HepG2 (cell line): ENCODE data around the gene MAP2K5.
"Not testable (repeated sequence)": the region's sequence is repeated elsewhere in the genome, so short reads cannot be mapped to it uniquely, and the experiment has no call there.

Source experiments
- CHD2 ChIP-seq: IDR thresholded peaks from 2 replicates; pipeline ENCODE4 v1.6.1; 2011; ENCODE audit warnings: low read depth, low read length, improper control_type of control experiment
- CREB1 ChIP-seq, 2 experiments: fragments of 450-650 bp in 1 of 2; IDR thresholded peaks; 2 replicates each; pipeline ENCODE4 v1.6.1; 2016 to 2017; ENCODE audit warnings: control low read depth in 1 of 2, mild to moderate bottlenecking in 1 of 2, missing compliant biosample characterization in 1 of 2, missing genetic modification characterization in 1 of 2
- MAFG ChIP-seq: sonication (generic); formaldehyde crosslinking; IDR thresholded peaks from 2 replicates; pipeline ENCODE4 v1.5.1; 2020; ENCODE audit warnings: mild to moderate bottlenecking, missing genetic modification reagents
- NFYB ChIP-seq: sonication (generic); formaldehyde crosslinking; IDR thresholded peaks from 2 replicates; pipeline ENCODE4 v1.4.0; 2020; ENCODE audit warnings: missing genetic modification reagents
- NONO ChIP-seq, 2 experiments: fragments of 450-650 bp in 1 of 2; sonication (generic) in 1 of 2; formaldehyde crosslinking in 1 of 2; IDR thresholded peaks in 1 of 2; conservative IDR thresholded peaks in 1 of 2; 2 replicates each; pipeline versions ENCODE4 v1.6.1 to v1.8.0; 2017 to 2022; ENCODE audit warnings: mild to moderate bottlenecking in 1 of 2, missing genetic modification reagents in 1 of 2, moderate library complexity in 1 of 2
- POLR2A ChIP-seq, 2 experiments: IDR thresholded peaks; 2 replicates each; pipeline ENCODE4 v1.6.1; 2011; ENCODE audit warnings: low read depth in 2 of 2, low read length in 2 of 2, mild to moderate bottlenecking in 1 of 2, moderate library complexity in 1 of 2; ENCODE audit not compliant: insufficient read depth in 1 of 2
- POLR2AphosphoS5 ChIP-seq: IDR thresholded peaks from 2 replicates; pipeline ENCODE4 v1.6.1; 2012; ENCODE audit warnings: low read depth, low read length
- ZBTB20 ChIP-seq: sonication (generic); formaldehyde crosslinking; IDR thresholded peaks from 2 replicates; pipeline ENCODE4 v1.8.1; 2023; ENCODE audit warnings: missing genetic modification reagents, low read depth, mild to moderate bottlenecking, borderline replicate concordance
- ZKSCAN5 ChIP-seq: sonication (generic); formaldehyde crosslinking; IDR thresholded peaks from 2 replicates; pipeline ENCODE4 v1.5.1; 2020; ENCODE audit warnings: mild to moderate bottlenecking, missing genetic modification reagents
- ZNF253 ChIP-seq: sonication (generic); formaldehyde crosslinking; IDR thresholded peaks from 2 replicates; pipeline ENCODE4 v1.8.0; 2022; ENCODE audit warnings: mild to moderate bottlenecking, missing genetic modification reagents, borderline replicate concordance
- TF ChIP-seq, protein P1 (sequence below): sonication (generic); formaldehyde crosslinking; conservative IDR thresholded peaks from 2 replicates; pipeline ENCODE4 v1.8.1; 2023; ENCODE audit warnings: missing genetic modification reagents
- TF ChIP-seq, protein P2 (sequence below): IDR thresholded peaks from 2 replicates; pipeline ENCODE4 v1.6.1; 2012; ENCODE audit warnings: inconsistent platforms
- TF ChIP-seq, protein P3 (sequence below): sonication (generic); formaldehyde crosslinking; IDR thresholded peaks from 2 replicates; pipeline ENCODE4 v1.5.0; 2020; ENCODE audit warnings: mild to moderate bottlenecking, missing genetic modification reagents, moderate library complexity

DNA sequence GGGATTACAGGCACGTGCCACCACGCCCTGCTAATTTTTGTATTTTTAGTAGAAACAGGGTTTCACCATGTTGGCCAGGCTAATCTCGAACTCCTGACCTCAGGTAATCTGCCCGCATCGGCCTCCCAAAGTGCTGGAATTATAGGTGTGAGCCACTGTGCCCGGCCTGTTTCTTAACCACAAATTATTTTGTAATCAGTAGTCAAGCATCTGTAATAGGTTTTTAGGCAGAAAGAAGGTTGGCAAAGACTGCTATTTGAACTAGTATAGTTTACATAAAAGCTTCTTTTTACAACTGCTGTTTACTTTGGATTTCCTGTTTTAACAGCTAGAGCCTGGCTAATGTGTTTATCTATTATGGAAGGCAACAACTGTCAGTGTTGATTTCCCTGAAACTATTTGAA is 72.6 kb downstream of the MAP2K5 start:
- TF ChIP-seq, protein P1, sequence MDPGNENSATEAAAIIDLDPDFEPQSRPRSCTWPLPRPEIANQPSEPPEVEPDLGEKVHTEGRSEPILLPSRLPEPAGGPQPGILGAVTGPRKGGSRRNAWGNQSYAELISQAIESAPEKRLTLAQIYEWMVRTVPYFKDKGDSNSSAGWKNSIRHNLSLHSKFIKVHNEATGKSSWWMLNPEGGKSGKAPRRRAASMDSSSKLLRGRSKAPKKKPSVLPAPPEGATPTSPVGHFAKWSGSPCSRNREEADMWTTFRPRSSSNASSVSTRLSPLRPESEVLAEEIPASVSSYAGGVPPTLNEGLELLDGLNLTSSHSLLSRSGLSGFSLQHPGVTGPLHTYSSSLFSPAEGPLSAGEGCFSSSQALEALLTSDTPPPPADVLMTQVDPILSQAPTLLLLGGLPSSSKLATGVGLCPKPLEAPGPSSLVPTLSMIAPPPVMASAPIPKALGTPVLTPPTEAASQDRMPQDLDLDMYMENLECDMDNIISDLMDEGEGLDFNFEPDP (CRISPR knock-in tag) = not testable (repeated sequence)
- not testable (repeated sequence) for TF ChIP-seq POLR2A (IDR thresholded peaks at IDR 0.05; ENCODE audit: insufficient read depth in 1 of 2, low read depth in 2 of 2, low read length in 2 of 2); NONO (IDR thresholded peaks at IDR 0.05); NONO (CRISPR knock-in tag; conservative IDR thresholded peaks at IDR 0.05); POLR2AphosphoS5; MAFG; CREB1 (IDR thresholded peaks at IDR 0.05); CREB1 (CRISPR knock-in tag; IDR thresholded peaks at IDR 0.05); ZBTB20 (CRISPR knock-in tag); ZNF253; CHD2; ZKSCAN5; NFYB (CRISPR knock-in tag)
- TF ChIP-seq, protein P2, sequence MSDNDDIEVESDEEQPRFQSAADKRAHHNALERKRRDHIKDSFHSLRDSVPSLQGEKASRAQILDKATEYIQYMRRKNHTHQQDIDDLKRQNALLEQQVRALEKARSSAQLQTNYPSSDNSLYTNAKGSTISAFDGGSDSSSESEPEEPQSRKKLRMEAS = not testable (repeated sequence)
- TF ChIP-seq, protein P3, sequence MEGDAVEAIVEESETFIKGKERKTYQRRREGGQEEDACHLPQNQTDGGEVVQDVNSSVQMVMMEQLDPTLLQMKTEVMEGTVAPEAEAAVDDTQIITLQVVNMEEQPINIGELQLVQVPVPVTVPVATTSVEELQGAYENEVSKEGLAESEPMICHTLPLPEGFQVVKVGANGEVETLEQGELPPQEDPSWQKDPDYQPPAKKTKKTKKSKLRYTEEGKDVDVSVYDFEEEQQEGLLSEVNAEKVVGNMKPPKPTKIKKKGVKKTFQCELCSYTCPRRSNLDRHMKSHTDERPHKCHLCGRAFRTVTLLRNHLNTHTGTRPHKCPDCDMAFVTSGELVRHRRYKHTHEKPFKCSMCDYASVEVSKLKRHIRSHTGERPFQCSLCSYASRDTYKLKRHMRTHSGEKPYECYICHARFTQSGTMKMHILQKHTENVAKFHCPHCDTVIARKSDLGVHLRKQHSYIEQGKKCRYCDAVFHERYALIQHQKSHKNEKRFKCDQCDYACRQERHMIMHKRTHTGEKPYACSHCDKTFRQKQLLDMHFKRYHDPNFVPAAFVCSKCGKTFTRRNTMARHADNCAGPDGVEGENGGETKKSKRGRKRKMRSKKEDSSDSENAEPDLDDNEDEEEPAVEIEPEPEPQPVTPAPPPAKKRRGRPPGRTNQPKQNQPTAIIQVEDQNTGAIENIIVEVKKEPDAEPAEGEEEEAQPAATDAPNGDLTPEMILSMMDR (CRISPR knock-in tag) = not testable (repeated sequence)
